Measurements from ENCODE around the gene IDH2.
"Not testable (repeated sequence)": the region's sequence is repeated elsewhere in the genome, so short reads cannot be mapped to it uniquely, and the experiment has no call there.

The IDH2 gene

DNA sequence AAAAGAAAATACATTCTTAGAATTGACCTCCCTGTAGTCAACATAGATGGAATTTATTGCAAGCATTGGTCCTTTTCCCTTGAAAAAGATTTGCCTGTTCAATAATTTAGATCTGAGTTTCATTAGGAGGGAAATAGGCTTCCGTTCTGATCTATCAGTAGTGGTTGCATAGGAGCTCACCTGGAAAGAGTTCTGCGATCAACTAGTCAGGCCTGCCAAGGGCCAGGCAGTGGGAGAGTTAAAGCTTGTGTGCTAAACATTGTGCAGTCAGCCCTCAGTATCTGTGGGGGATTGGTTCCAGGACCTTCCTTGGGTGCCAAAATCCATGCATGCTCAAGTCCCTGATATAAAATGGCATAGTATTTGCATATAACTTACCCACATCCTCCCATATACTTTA lies 29.6 kb upstream of the IDH2 start:
- no peak for ATAC-seq (replicated peaks)
- Mint-ChIP-seq H3K27me3 (peaks cover 16 to 28% of the 10 kb centered on the region in 2 donors), H3K36me3 (ENCODE audit: insufficient read depth) (no peaks in the 10 kb centered on the region), H3K27ac (no peak overlapping the region), H3K4me3 (no peak overlapping the region), H3K9me3 (no peaks in the 10 kb centered on the region), H3K4me1 (ENCODE audit: low read depth in 2 of 2) (peaks cover 0 to 5% of the 10 kb centered on the region in 2 donors)
- DNase-seq: no peak

DNA sequence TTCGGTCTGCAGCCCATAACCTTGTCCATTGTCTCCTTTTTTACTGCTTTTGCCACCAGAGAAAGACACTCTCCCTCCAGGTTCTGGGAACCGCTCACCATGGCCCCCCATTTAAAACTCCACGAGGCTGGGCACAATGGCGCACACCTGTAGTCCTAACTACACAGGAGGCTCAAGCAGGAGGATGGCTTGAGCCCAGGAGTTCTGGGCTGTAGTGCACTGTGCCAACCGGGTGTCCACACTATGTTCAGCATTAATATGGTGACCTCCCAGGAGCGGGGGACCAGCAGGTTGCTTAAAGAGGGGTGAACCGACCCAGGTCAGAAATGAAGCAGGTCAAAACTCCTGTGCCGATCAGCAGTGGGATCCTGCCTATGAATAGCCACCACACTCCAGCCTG lies 28.0 kb upstream of the IDH2 start:
- ATAC-seq (replicated peaks) (no peak), DNase-seq (no peak)
- Mint-ChIP-seq H3K27me3 (peaks cover 18 to 36% of the 10 kb centered on the region in 2 donors), H3K4me3 (no peak overlapping the region), H3K27ac (no peak overlapping the region), H3K4me1 (ENCODE audit: low read depth in 2 of 2) (peaks cover 0 to 5% of the 10 kb centered on the region in 2 donors), H3K9me3 (no peaks in the 10 kb centered on the region), H3K36me3 (ENCODE audit: insufficient read depth) (no peaks in the 10 kb centered on the region)

DNA sequence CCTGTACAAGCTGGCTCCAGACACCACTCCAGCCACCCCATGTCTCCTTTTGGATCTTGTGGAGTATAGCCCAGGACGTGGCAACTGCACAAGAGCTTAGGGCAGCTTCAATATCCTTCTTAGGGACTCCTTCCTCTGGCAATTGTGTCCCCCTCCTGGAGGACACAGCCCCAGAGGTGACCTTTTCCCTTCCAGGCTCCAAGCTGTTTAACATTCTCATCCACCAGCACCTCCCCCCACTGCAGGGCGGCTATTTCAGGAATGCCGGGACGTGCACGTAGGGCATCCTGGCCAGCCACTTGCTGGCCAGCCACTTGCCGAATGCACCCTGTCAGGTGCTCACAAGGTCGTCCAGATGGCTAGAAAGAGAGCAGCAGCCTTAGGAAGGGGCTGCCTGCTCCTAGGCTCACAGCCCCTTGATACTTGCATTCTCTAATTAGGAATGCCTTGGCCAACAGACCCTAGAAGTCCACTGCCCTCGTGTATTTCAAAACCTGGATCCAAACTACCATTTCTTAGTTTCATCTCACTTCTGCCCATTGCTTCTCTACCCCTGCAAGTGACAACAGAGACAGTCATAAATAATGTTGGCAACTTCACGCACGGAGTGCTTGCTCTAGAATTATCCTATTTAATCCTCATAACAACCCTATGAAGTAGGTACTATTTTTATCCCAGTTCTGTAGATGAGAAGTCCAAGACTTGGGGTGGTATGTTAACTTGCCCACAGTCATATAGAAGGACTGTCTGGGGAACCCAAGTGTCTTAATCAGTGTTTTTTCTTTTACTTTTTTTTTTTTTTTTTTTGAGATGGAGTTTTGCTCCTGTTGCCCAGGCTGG lies 24.5 kb upstream of the IDH2 start:
- Mint-ChIP-seq H3K27me3 (peaks cover 18 to 32% of the 10 kb centered on the region in 2 donors), H3K36me3 (ENCODE audit: insufficient read depth) (no peaks in the 10 kb centered on the region), H3K4me1 (ENCODE audit: low read depth in 2 of 2) (peaks cover 0 to 5% of the 10 kb centered on the region in 2 donors), H3K27ac (no peak overlapping the region), H3K9me3 (no peaks in the 10 kb centered on the region), H3K4me3 (no peak overlapping the region)
- DNase-seq (no peak), ATAC-seq (replicated peaks) (no peak)

DNA sequence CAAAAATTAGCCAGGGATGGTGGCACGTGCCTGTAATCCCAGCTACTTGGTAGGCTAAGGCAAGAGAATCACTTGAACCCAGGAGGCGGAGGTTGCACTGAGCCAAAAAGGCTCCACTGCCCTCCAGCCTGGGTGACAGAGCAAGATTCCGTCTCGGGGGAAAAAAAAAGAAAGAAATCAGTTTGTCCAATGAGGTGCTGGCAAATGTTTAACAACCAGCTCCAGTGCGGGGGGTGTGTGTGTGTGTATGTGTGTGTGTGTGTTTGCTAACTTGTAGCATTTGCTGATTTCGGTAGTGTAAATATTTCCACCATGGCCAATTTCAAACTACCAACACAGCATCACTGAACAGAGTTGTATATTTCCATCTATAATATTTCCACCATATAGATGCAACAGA lies 23.8 kb upstream of the IDH2 start:
- DNase-seq: no peak
- no peak for ATAC-seq (replicated peaks)
- Mint-ChIP-seq H3K4me1 (ENCODE audit: low read depth in 2 of 2) (peaks cover 0 to 5% of the 10 kb centered on the region in 2 donors), H3K9me3 (no peaks in the 10 kb centered on the region), H3K27ac (no peak overlapping the region), H3K27me3 (peaks cover 18 to 32% of the 10 kb centered on the region in 2 donors), H3K4me3 (no peak overlapping the region), H3K36me3 (ENCODE audit: insufficient read depth) (no peaks in the 10 kb centered on the region)

DNA sequence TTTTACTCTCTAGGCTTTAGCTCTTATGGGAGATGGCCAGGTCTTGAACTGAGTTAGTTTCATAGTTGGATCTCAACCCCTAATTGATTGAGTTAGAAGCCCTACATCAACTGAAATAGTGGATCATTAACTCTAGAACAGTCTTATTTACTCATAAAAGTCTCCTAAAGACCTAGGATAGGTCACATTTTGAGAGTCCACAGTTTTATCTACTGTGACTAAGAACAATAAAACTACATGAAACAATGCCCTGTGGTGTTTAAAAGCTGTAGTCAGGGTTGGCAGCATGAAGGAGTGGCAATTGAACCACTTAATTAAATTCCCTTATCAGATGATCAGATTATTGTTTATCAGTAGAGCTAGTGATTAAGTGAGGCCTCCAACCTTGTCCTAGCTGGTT lies 22.2 kb upstream of the IDH2 start:
- H3K36me3 Mint-ChIP-seq (ENCODE audit: insufficient read depth): no peaks in the 10 kb centered on the region
- H3K4me1 Mint-ChIP-seq (ENCODE audit: low read depth in 2 of 2): peaks cover 0 to 2% of the 10 kb centered on the region in 2 donors
- no peak overlapping the region for H3K27ac Mint-ChIP-seq
- peaks cover 15 to 27% of the 10 kb centered on the region in 2 donors for H3K27me3 Mint-ChIP-seq
- ATAC-seq (replicated peaks): no peak
- no peak overlapping the region for H3K4me3 Mint-ChIP-seq
- H3K9me3 Mint-ChIP-seq: no peaks in the 10 kb centered on the region
- DNase-seq: no peak

DNA sequence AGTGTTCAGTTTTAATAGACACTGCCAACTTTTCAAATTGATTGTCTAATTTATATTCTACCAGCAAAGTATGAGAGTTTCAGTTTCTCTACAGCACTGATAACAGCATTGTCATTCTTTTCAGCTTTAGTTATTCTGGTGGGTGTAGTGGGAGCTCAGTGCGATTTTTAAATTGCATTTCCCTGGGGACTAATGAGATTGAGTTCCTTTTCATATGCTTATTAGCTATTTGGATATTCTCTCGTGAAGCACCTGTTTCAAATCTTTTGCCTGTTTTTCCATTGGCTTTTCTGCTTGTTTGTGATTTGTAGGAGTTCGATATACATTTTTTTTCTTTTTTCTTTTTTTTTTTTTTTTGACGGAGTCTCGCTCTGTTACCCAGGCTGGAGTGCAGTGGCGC lies 18.8 kb upstream of the IDH2 start:
- Mint-ChIP-seq H3K9me3 (no peaks in the 10 kb centered on the region), H3K27ac (no peak overlapping the region), H3K4me1 (ENCODE audit: low read depth in 2 of 2) (no peaks in the 10 kb centered on the region), H3K36me3 (ENCODE audit: insufficient read depth) (no peaks in the 10 kb centered on the region), H3K4me3 (no peak overlapping the region), H3K27me3 (peaks cover 0 to 11% of the 10 kb centered on the region in 2 donors)
- ATAC-seq (replicated peaks): no peak
- no peak for DNase-seq

DNA sequence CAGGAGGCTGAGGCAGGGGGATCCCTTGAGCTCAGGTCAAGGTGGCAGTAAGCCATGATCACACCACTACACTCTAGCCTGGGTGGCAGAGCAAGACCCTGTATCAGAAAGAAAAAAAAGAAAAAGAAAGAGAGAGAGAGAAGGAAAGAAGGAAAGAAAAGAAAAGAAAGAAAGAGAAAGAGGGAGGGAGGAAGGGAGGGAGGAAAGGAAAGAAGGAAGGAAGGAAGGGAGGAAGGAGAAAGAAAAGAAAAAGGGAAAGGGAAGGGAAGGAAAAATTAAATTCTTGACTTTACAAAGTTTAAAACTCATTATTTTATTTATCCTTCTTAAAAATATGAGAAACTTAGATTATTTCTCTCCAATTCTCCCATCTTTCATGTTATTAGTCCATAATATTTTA lies 17.1 kb upstream of the IDH2 start:
- DNase-seq (no peak), ATAC-seq (replicated peaks) (no peak)
- Mint-ChIP-seq H3K27me3 (no peaks in the 10 kb centered on the region), H3K4me3 (no peak overlapping the region), H3K36me3 (ENCODE audit: insufficient read depth) (no peaks in the 10 kb centered on the region), H3K9me3 (peaks cover 0 to 3% of the 10 kb centered on the region in 2 donors), H3K27ac (no peak overlapping the region), H3K4me1 (ENCODE audit: low read depth in 2 of 2) (no peaks in the 10 kb centered on the region)

DNA sequence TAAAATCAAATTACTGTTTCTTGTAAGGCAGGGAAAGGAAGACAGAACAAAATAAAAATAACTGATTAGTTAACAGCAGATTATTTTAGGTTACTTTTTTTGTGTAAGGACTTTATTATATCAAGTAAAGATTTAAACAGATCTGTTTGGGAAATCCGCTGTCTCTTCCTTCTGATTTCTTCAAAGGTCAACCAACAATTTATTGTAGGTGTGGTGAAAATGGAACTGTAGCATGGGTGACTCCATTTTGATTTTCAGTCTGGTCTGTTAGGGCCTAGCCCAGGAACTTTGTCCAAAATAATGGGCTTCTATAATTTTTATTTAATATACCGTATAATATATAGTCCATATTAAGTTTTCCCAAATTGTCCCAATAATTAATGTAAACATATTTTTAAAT lies 13.5 kb upstream of the IDH2 start:
- ATAC-seq (replicated peaks) (no peak), DNase-seq (no peak)
- Mint-ChIP-seq H3K27ac (no peak overlapping the region), H3K4me3 (no peak overlapping the region), H3K4me1 (ENCODE audit: low read depth in 2 of 2) (no peaks in the 10 kb centered on the region), H3K27me3 (no peaks in the 10 kb centered on the region), H3K9me3 (peaks cover 0 to 5% of the 10 kb centered on the region in 2 donors), H3K36me3 (ENCODE audit: insufficient read depth) (no peaks in the 10 kb centered on the region)

DNA sequence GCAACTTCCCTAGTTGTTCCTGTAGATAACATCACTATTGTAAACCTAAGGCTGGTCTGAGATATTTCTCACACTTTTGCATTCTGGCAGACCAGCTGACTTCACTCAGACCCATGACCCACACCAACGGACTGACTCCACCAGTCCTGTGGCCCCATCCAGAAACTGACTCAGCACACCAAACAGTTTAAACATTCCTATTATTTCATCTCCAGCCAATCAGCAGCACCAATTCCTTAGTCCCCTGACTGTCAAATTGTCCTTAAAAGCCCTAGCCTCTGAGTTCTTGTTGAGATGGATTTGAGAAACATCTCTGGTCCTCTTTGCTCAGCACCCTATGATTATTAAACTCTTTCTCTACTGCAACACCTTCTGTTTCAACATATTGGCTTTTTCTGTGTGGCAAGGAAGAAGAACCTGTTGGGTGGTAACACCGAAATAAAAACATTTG lies 12.2 kb upstream of the IDH2 start:
- H3K4me3 Mint-ChIP-seq: no peak overlapping the region
- H3K27ac Mint-ChIP-seq: no peak overlapping the region
- ATAC-seq (replicated peaks): no peak
- no peaks in the 10 kb centered on the region for H3K36me3 Mint-ChIP-seq (ENCODE audit: insufficient read depth)
- DNase-seq: no peak
- H3K9me3 Mint-ChIP-seq: peaks cover 0 to 5% of the 10 kb centered on the region in 2 donors
- no peaks in the 10 kb centered on the region for H3K27me3 Mint-ChIP-seq
- H3K4me1 Mint-ChIP-seq (ENCODE audit: low read depth in 2 of 2): no peaks in the 10 kb centered on the region

DNA sequence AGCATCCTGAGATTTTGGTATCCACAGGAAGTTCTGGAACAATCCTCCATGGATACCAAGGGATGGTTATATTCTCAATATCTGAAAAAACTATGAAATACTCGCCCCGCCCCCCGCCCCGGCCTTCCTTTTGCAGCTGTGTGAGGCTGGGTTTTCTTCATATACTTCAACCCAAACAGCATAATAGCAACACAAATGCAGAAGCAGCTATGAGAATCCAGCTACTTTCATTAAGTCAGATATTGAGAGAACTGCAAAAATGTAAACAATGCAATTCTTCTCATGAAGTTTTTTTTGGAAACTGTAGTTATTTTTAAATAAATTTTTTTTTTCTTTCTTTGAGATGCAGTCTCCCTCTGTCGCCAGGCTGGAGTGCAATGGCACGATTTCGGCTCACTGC lies 10.9 kb upstream of the IDH2 start:
- ATAC-seq (replicated peaks) (no peak), DNase-seq (no peak)
- Mint-ChIP-seq H3K9me3 (peaks cover 0 to 5% of the 10 kb centered on the region in 2 donors), H3K4me3 (no peak overlapping the region), H3K27ac (no peak overlapping the region), H3K36me3 (ENCODE audit: insufficient read depth) (no peaks in the 10 kb centered on the region), H3K4me1 (ENCODE audit: low read depth in 2 of 2) (no peaks in the 10 kb centered on the region), H3K27me3 (no peaks in the 10 kb centered on the region)

DNA sequence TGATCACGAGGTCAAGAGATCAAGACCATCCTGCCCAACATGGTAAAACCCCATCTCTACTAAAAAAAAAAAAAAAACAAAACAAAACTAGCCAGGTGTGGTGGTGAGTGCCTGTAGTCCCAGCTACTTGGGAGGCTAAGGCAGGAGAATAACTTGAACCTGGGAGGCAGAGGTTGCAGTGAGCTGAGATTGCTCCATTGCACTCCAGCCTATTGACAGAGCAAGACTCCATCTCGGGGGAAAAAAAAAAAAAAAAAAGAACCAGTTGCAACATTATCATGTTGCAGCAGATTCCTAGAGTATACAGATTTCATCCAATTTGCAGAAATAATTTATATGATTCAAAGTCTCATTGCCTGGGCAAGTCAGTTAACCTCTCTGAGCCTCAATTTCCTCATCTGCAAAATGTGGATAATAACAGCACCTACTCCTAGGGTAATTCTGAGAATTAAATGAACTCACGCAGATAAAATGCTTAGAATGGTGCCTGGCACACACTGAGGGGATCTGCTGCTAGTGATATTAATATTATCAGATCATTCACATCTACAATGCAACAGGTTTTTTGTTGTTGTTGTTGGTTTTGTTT lies 7.0 kb upstream of the IDH2 start:
- ATAC-seq (replicated peaks); H3K4me3 Mint-ChIP-seq: not testable (repeated sequence)

DNA sequence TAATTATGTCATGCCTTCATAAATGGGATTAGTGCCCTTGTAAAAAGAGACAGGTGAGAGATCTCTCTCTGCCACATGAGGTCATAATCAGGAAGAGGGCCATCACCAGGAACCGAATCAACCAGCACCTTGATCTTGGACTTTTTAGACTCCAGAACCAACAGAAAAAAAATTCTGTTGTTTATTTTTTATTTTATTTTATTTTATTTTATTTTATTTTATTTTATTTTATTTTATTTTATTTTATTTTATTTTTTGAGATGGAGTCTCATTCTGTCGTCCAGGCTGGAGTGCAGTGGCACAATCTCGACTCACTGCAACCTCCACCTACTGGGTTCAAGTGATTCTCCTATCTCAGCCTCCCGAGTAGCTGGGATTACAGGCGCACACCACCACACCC lies 5.8 kb upstream of the IDH2 start:
- not testable (repeated sequence) for H3K27ac Mint-ChIP-seq; H3K36me3 Mint-ChIP-seq (ENCODE audit: insufficient read depth); H3K4me1 Mint-ChIP-seq (ENCODE audit: low read depth in 2 of 2); H3K27me3 Mint-ChIP-seq; H3K9me3 Mint-ChIP-seq; DNase-seq; H3K4me3 Mint-ChIP-seq; ATAC-seq (replicated peaks)

More for the DNA sequence above, 7.0 kb upstream of the IDH2 start:
- H3K9me3 Mint-ChIP-seq; H3K27ac Mint-ChIP-seq; H3K36me3 Mint-ChIP-seq (ENCODE audit: insufficient read depth); H3K4me1 Mint-ChIP-seq (ENCODE audit: low read depth in 2 of 2); H3K27me3 Mint-ChIP-seq; DNase-seq: not testable (repeated sequence)

DNA sequence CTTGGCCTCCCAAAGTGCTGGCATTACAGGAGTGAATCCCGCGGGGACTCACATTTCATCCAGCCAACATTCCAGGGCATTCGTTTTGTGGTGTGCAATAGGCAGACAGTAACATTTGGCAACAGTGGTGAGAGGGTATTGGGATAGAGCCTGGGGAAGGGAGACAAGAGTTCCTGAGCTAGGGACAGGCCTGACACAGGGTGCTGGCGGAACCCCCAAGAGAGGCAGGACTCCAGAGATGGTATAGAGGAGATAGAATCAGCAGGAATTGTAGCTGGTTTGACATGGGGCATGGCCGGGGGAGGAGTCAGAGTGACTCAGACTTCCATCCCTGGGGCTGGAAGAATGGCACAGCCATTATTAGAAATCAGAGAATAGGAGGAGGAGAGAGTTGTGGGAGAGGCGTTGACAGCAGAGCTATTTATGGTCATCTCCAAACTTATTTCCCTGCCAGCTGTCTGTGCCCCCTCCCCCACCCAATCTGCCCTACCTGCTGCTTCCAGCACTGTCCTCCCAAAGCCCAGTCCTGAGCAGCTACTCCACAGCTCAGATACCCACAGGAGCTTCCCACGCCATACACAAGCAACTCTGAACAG lies 4.4 kb upstream of the IDH2 start:
- no peaks in the 10 kb centered on the region for H3K27me3 Mint-ChIP-seq
- H3K27ac Mint-ChIP-seq: no peak overlapping the region
- H3K36me3 Mint-ChIP-seq (ENCODE audit: insufficient read depth): peaks cover 13% of the 10 kb centered on the region
- no peak overlapping the region for H3K4me3 Mint-ChIP-seq
- no peak for DNase-seq
- ATAC-seq (replicated peaks): no peak
- no peaks in the 10 kb centered on the region for H3K9me3 Mint-ChIP-seq
- peaks cover 9 to 12% of the 10 kb centered on the region in 2 donors for H3K4me1 Mint-ChIP-seq (ENCODE audit: low read depth in 2 of 2)

DNA sequence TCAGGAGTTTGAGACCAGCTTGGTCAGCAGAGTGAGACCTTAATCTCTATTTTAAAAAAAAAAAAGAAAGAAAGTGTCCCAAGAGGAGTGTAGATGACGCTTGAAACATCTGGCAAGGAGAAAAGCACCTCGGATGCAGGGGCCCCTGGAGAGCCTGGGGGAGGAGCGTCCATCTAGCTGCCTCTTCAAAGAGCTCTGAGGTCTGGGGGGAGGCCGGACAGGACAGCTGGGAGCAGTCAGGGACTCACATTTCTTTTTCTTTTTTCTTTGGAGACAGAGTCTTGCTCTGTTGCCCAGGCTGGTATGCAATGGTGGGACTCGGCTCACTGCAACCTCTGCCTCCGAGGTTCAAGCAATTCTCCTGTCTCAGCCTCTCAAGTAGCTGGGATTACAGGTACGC lies 3.3 kb upstream of the IDH2 start:
- ATAC-seq (replicated peaks): no peak

More for the DNA sequence above, 3.3 kb upstream of the IDH2 start:
- no peak for DNase-seq
- peaks cover 20 to 23% of the 10 kb centered on the region in 2 donors for H3K4me1 Mint-ChIP-seq (ENCODE audit: low read depth in 2 of 2)
- H3K36me3 Mint-ChIP-seq (ENCODE audit: insufficient read depth): peaks cover 13% of the 10 kb centered on the region
- H3K9me3 Mint-ChIP-seq: no peaks in the 10 kb centered on the region
- no peaks in the 10 kb centered on the region for H3K27me3 Mint-ChIP-seq
- H3K27ac Mint-ChIP-seq: no peak overlapping the region
- H3K4me3 Mint-ChIP-seq: no peak overlapping the region

Measured in effector memory CD8-positive, alpha-beta T cell (primary cell).